HS-27A (cell line): Measurements from ENCODE around the gene GSK3A.
A peak's percentile ranks its signal among the peaks of the same experiment; 100 is the strongest.

Experiments used
- DNase-seq: peaks from one replicate; pipeline ENCODE4 v3.0.0-alpha.2; 2012; ENCODE audit warnings: low read depth, missing footprints

GSK3A gene

DNA sequence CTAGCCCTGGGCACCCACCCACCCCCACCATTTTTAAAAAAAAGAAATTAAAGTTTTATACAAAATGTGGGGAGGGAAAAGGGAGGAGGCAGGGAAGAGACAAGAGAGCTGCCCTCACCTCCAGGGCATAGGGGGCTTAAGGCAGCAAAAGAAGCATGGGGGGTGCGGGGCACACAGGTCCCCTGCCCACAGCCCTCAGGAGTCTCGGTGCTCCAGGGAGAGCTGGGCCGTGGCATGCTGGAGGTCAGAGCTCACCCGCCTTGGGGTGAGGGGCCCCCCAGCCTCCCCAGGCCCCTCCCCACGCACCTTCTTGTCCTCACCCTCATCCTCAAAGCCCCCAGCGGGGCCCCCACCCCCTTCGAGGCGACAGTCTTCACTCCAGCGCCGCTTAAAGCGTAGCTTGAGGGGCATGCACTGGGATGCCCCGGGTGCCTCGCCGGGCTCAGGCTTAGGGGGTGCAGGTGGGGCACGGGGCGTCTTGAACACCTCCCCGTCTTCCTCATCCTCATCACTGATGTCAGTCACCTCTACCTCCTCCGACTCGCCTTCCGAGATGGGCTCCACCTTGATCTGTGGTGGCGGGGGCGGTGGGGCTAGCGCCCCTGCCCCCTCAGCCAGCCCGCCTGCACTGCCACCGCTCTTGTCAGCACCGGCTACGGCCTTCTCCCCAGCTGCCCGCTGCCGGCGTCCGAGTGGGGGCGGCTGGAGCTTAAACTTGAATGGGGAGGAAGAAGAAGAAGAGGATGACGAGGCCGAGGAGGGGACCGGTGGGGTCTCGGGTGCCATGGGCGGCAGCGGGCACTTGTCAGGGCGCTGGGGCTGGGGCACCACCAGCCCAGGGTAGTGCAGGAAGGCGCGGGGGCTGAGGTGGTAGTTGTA lies 6.1 kb upstream of the GSK3A start:
- no peak for DNase-seq

- DNase-seq, result no peak
Measured at GRCh38 chr19:42247640-42248199, 5.3 kb upstream of the GSK3A start.

DNA sequence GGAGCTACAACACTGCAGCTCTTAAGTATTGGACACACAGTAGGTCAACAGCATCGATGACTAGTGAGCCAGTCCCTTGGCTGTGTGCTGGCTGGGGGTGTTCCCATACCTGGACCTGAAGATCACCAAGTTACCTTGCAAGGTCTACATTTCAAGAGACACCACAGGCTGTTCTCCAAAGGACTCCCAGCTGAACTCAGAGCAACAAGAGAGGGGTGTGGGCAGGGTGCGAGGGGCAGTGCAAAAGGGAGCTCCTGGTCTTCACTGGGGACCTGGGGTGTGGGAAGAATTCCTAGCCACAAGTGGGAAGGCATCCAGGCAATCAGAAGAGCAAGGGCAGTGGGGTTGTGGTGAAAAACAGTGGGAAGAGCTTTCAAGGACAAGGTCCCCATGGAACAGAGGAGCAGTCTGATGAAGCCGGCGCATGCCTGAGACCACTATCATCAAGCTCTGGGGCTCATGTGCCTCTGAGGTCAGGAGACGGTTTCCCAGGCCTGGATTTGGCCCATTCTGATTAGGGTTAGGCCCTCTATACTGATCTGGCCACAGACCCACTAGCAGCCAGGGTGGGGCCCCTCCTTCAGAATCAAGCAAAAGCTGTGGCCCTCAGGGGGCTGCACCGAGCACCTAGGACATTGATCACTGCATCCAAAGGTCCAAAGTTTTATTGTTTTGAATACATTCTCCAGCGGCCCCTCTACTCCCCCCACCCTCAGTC lies 4.7 kb upstream of the GSK3A start:
- no peak for DNase-seq

GRCh38 chr19:42246143-42246921 lies 3.9 kb upstream of the GSK3A start:
- DNase-seq, result no peak

- no peak for DNase-seq
Measured at GRCh38 chr19:42245231-42245630, 2.8 kb upstream of the GSK3A start.

- DNase-seq, result peak; percentile 99
Measured at GRCh38 chr19:42244347-42245220, 2.2 kb upstream of the GSK3A start.

GRCh38 chr19:42242069-42242511 lies 312 bp downstream of the GSK3A start:
- no peak for DNase-seq

DNA sequence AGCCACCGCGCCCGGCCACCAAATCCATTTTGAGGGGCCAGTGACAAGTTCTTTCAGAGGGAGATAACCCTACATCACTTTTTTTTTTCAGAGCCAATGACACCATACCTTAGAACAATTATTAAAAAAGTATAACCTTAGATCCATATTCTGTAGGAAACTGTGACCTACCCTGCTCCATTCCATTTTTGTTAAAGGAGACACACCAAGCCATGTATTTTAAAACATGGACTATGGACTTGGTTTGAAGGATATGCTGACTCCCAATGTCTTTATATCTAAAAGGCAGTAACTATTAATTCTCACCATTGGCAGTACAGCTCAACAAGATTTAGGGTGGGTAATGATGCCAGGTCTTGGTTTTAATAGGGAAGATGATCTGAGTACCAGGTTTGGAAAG lies 1.1 kb downstream of the GSK3A start:
- DNase-seq, result no peak

DNA sequence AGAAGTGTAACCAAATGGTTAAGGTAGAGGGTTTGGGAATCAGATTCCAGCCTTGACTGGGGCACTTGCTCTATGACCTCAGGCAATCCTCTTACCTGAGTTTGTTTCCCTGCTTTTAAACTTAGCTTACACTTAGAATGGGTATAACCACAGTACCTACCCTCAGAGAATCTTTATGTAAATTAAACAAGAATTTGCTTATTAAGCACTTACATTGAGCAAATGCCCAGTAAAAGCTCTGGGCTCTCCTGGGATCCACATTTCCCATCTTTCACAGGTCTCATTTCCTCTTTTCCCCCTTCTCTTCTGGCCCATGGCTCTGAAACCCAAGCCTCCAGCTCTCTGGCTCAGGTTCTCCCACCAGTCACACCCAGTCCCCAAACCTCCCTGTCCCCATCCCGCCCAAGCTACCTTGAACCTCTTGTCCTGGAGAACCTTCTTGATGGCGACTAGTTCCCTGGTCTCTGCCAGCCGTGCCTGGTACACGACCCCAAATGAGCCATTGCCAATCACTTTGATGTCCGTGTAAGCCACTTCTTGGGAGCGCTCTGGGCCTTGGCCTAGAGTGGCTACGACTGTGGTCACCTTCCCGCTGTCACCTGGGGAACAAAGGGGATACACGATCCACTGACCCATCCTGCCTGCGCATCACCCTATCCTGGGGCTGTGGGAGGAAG lies 2.7 kb downstream of the GSK3A start:
- DNase-seq, result no peak

- no peak for DNase-seq
Measured at GRCh38 chr19:42235181-42235580, 7.2 kb downstream of the GSK3A start.

- DNase-seq, result no peak
Measured at GRCh38 chr19:42234364-42234763, 8.0 kb downstream of the GSK3A start.

DNA sequence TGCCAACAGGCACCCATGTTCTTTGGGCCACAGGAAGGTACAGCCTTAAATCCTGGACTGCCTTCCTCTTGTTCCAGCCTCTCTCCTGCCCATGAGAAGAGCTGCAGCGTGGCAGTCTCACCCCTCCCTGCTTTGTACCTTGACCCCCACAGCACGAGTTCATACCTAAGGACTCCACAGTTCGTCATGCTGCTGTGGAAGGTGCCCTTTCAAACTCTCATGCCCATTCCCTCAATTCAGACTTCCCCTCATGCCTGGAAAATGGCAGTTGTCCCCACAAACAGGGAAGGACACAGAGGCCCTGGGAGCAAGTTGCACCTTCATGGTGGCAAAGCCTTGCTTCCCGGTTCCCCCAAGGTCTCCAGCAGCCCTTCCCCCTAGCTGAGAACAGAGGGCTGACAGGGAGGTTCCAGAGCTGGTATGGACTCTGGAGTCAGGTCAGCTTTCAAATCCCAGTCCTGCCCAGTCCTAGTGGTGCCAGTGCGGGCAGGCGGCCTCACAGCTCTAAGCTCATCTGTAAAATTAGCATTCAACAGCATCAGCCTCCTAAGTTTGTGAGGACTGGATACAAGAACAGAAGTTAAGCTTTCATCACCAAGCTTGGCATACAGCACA lies 8.6 kb downstream of the GSK3A start:
- DNase-seq, result no peak

DNA sequence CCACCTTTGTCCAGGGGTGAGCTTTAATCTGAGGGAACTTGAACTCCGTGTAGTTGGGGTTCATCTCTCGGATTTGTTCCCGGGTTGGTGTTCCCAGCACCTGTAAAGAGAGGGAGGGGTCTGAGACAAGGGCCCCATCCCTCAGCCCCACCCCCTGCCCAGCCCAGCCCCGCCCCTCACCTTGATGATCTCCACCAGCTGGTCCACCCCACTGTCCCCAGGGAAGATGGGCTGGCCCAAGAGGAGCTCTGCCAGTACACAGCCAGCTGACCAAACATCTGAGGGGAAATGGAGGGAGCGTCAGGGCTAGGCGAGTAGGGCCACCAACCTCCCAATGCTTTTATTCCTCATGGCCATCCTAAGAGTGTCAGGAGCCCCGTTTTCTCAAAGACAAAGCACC lies 9.3 kb downstream of the GSK3A start:
- no peak for DNase-seq

DNA sequence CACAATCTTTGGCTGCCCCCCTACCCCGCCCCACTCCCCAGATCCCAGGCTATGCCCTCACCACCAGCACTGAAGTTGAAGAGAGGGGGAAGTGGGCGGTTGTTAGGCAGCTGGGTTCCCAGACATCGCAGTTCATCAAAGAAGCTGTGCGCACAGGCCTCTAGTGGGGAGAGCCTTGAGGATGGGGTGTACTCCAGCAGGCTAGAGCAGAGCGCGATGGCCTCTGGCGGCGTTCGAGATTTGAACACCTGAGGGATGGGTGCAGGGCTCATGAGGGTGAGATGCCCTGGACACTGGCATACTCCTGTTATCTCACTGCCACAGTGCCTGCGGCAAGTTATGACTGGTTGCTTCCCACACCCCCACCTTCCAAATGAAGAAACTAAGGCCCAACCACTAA lies 10.0 kb downstream of the GSK3A start:
- DNase-seq, result no peak

DNA sequence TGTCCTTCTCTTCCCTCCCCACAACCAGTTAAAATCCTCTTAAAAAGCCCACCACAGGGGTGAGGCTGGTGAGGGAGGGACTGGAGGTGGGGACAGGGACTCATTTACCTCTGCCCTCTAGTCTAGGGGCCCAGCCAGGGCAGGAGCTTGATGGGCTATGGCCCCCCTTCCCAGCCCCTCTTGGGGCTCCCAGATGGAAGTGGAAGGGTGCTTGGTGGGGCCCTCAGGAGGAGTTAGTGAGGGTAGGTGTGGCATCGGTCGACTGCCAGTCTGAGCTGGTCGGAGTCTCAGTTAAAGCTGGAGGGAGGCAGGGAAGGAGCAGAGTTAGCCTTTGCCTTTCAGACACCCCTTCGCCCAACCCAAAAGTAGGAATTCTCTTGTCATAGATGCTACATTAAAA lies 11.8 kb downstream of the GSK3A start:
- DNase-seq, result no peak

DNA sequence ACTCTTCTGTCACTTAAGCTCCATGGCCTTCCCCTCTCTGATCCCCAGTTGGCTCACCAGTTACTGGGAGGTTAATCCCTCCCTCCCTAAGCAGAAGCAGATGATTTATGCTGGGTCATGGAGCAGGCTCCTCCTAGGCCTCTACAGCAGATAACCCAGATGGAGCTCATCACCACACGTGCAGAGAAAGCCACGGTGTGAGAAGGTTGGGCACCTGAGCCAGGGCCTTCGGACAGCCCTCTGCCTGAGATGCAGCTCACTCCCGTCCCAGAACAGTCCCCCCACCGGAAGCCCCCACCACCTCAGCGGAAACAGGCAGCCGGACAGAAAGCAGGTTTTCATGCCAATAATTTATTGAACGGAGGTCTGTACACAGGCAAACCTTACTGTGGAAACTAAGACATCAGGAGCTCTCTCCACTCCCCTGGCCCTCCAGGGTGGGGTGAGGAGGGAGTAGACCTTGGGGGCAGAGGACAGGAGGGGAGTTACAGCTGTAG lies 12.5 kb downstream of the GSK3A start:
- no peak for DNase-seq

DNA sequence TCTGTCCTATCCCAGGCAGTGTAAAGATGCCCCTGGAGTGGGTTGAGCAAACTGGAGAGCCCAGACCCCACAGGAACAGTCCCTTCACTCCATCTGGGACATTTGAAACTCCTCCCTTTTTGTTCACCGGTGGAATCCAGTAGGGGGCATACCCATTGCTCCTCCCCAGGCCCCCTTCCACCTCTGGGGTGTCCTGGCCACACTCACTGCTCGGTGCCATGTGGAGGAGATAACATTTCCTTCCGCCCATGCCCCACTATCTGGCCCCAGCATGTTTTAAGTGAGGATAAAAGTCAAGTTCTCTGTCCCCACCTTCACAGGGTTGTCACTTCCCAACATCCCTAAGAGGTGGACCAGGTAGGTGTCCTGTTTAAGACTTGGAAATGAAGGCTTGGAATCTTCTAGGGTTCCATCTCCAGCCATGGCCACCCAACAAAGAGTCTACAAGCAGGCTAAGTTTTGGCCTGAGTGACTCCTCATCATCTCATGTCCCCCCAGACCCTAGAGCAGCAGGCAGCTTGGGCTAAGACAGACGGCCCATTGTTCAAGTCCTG lies 13.0 kb downstream of the GSK3A start:
- no peak for DNase-seq

DNA sequence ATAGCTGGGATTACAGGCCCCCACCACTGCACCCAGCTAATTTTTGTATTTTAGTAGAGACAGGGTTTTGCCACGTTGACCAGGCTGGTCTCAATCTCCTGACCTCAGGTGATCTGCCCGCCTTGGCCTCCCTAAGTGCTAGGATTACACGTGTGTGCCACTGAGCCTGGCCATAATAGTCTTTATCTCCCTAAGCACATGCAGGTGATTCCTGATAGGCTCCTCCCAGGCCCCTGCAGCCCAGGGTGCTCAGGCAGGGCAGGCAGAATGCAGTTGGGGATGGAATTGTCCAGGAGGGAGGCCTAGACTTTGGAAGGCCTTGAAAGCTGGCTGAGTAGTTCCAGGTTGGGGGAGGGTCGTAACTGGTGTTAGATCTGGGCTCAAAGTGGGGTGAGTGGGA lies 13.8 kb downstream of the GSK3A start:
- DNase-seq, result no peak

DNA sequence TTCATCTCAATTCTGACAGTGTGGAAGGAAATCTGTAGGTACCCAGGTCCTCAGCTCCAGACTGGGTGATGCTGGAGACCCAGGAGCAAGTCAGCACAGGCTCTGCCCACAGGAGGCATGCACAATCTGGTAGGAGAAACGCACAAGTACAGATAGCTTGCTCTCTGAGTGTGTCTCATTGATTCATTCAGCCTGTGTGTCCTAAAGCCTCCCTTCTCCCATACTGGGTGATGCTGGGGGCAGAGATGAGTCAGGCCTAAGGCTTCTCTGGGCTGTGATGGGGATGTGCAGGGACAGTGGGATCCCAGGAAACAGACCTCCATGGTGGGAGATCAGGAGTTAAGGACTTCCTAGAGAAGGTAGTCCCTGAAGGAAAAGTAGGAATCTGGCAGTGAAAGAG lies 15.5 kb downstream of the GSK3A start:
- DNase-seq, result no peak
